Measurements from ENCODE around the gene EIF2B4. TPM values are rescaled to one million over a fixed set of nuclear protein-coding genes. Genes with fewer than 3 reads are reported as not detected.

Gene EIF2B4
- total RNA-seq, 1 donor from 2014 or later, result 29.7 TPM

DNA sequence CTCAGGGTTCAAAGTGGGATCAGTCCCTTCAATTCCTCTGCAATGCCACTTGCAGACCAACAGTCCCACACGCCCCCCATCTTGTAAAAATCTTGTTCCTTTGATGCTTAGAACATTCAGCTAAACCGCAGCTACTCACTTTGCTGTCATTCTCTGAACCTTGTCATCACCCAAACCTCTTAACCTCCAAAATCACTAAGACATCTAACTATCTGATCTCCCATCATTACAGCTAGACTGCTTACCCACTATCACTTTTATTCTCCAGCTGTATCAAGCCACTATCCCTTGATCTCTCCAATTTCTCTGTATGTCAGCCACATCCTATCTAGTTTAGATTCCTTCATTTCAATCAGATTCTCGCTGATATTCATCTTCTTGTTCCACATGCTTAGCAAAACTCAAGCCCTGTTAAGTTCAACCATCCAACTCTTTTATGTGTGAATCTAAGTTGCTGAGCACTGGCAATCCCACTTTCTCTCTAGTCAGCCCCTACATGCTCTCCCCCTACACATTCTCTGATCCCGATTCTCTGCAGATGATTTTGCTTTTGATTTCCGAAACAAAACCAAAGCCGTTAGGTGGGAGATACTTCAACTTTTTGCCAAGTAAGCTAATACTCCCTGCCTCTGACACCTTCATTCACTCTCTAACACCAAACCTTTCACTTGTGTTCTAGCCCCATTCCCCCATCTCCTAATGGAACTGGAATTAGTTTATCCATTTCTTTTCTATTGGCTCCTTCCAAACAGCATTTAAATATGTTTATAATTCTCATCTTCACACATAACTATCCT lies 18.1 kb downstream of the EIF2B4 start:
- H3K36me3 ChIP-seq (ENCODE audit: control insufficient read depth, insufficient read depth, low read length), result no peaks in the 10 kb centered on the region
- no peak overlapping the region for H3K4me3 ChIP-seq (ENCODE audit: low read depth, low read length)
- FAIRE-seq (no peak), DNase-seq (ENCODE audit: low read depth) (no peak)
- TF ChIP-seq, protein P1, sequence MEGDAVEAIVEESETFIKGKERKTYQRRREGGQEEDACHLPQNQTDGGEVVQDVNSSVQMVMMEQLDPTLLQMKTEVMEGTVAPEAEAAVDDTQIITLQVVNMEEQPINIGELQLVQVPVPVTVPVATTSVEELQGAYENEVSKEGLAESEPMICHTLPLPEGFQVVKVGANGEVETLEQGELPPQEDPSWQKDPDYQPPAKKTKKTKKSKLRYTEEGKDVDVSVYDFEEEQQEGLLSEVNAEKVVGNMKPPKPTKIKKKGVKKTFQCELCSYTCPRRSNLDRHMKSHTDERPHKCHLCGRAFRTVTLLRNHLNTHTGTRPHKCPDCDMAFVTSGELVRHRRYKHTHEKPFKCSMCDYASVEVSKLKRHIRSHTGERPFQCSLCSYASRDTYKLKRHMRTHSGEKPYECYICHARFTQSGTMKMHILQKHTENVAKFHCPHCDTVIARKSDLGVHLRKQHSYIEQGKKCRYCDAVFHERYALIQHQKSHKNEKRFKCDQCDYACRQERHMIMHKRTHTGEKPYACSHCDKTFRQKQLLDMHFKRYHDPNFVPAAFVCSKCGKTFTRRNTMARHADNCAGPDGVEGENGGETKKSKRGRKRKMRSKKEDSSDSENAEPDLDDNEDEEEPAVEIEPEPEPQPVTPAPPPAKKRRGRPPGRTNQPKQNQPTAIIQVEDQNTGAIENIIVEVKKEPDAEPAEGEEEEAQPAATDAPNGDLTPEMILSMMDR (IDR thresholded peaks at IDR 0.05; ENCODE audit: insufficient read depth, low read length, severe bottlenecking), result no peak
- no peaks in the 10 kb centered on the region for H3K27me3 ChIP-seq (ENCODE audit: control insufficient read depth, insufficient read depth, low read length)

DNA sequence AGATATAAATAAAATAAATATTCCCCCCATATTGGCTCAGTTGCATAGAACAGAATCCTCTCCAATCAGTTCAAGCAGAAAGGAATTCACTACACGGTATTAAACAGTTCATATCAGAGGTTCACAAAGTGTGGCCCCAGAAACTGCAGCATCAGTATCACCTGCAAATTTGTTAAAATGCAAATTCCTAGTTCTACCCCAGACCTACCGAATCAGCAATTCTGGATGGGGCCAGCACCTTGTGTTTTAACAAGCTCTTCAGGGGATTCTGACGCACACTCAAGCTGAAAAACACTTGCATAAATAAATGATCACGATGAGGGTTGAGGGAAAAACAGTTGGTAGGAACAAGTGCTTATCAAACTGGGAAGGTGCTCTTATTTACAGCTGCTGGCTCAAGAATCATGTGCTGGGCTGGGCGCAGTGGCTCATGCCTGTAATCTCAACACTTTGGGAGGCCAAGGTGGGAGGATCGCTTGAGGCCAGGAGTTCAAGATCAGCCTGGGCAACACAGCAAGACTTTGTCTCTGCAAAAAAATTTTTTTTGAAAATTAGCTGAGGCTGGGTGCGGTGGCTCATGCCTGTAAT lies 19.9 kb downstream of the EIF2B4 start:
- FAIRE-seq (no peak), DNase-seq (ENCODE audit: low read depth) (no peak)
- Histone ChIP-seq H3K36me3 (ENCODE audit: control insufficient read depth, insufficient read depth, low read length) (no peaks in the 10 kb centered on the region), H3K27me3 (ENCODE audit: control insufficient read depth, insufficient read depth, low read length) (no peaks in the 10 kb centered on the region), H3K4me3 (ENCODE audit: low read depth, low read length) (no peak overlapping the region)
- TF ChIP-seq, protein P1 (IDR thresholded peaks at IDR 0.05; ENCODE audit: insufficient read depth, low read length, severe bottlenecking), result no peak

DNA sequence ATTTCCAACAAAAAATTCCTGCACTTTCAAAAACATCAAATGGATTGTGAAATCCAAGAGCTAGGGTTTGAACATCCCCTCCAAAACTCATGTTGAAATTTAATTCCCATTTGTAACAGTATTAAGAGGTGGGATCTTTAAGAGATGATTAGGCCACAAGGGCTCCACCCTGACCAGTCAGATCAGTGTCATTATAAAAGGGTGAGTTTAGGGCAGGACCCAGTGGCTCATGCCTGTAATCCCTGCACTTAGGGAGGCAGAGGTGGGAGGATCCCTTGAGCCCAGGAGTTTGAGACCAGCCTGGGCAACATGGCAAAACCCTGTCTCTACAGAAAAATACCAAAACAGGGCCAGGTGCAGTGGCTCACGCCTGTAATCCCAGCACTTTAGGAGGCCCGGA lies 22.5 kb downstream of the EIF2B4 start:
- DNase-seq (ENCODE audit: low read depth), result no peak
- no peak for FAIRE-seq
- TF ChIP-seq, protein P1 (IDR thresholded peaks at IDR 0.05; ENCODE audit: insufficient read depth, low read length, severe bottlenecking), result no peak
- H3K4me3 ChIP-seq (ENCODE audit: low read depth, low read length), result no peak overlapping the region
- H3K27me3 ChIP-seq (ENCODE audit: control insufficient read depth, insufficient read depth, low read length), result no peaks in the 10 kb centered on the region
- peaks cover 7% of the 10 kb centered on the region for H3K36me3 ChIP-seq (ENCODE audit: control insufficient read depth, insufficient read depth, low read length)

DNA sequence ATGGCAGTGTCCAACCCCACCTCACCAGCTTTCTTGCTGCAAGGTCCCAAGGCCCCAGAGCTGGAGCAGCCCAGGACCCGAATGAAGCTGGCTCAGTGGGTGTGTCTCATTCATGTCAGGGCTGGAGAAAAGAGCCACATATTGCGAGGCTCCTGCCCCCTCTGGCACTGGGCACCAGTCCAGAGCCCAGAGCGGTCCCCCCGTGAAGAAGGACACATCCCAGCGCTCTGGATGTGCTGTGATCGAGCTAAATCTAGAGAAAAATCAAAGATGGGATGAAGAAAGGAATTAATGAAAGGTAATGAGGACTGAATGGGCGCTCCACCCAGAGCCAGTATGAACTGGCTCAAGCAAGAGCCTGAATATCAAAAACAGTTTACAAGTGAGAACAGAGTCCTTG lies 34.0 kb downstream of the EIF2B4 start:
- no peak for FAIRE-seq
- Histone ChIP-seq H3K27me3 (ENCODE audit: control insufficient read depth, insufficient read depth, low read length) (no peaks in the 10 kb centered on the region), H3K36me3 (ENCODE audit: control insufficient read depth, insufficient read depth, low read length) (peaks cover 27% of the 10 kb centered on the region), H3K4me3 (ENCODE audit: low read depth, low read length) (no peak overlapping the region)
- DNase-seq (ENCODE audit: low read depth), result no peak
- TF ChIP-seq, protein P1 (IDR thresholded peaks at IDR 0.05; ENCODE audit: insufficient read depth, low read length, severe bottlenecking), result no peak

DNA sequence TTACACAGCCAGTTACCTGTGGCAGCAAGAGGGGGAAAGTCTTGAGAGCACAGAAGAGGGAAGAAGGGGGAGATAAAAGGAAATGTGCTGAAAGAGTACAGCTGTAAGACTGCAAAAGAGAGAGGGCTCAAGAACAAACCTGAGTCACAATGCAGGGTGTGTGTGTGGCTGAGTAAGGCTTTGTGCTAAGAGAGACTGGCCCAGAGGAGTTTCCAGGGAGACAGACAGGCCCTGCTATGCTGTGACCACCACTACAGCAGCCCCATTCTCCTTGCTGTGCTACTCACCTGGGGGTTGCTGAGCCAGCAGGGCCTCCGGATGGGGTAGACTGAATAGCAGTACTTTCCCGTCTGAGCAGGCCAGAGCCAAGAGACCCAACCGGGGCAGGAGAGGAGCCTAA lies 34.8 kb downstream of the EIF2B4 start:
- TF ChIP-seq, protein P1 (IDR thresholded peaks at IDR 0.05; ENCODE audit: insufficient read depth, low read length, severe bottlenecking), result no peak
- no peaks in the 10 kb centered on the region for H3K27me3 ChIP-seq (ENCODE audit: control insufficient read depth, insufficient read depth, low read length)
- no peak for FAIRE-seq
- H3K36me3 ChIP-seq (ENCODE audit: control insufficient read depth, insufficient read depth, low read length), result peaks cover 27% of the 10 kb centered on the region
- peak; percentile 4 for DNase-seq (ENCODE audit: low read depth)
- no peak overlapping the region for H3K4me3 ChIP-seq (ENCODE audit: low read depth, low read length)

Measured in bronchial epithelial cell (primary cell).